VCaP (cell line): ENCODE data around the gene AKAP5.

Experiments
- H3K27ac ChIP-seq: fragments of 450-650 bp; 2 replicates; pipeline ENCODE4 v1.5.1; 2017
- CTCF ChIP-seq: fragments of 450-650 bp; conservative IDR thresholded peaks from 2 replicates; pipeline ENCODE4 v1.5.1; 2017; ENCODE audit warnings: mild to moderate bottlenecking, moderate library complexity

The AKAP5 gene

GRCh38 chr14:64493455-64493854 lies 28.2 kb downstream of the AKAP5 start:
- no peak for TF ChIP-seq CTCF
- no peak overlapping the region for H3K27ac ChIP-seq

GRCh38 chr14:64495252-64495651 lies 30.0 kb downstream of the AKAP5 start:
- no peak overlapping the region for H3K27ac ChIP-seq
- no peak for TF ChIP-seq CTCF

- H3K27ac ChIP-seq = peak overlapping the region; percentile 8; the same call in 1 of the 2 replicates
- TF ChIP-seq CTCF = no peak
These were observed 31.5 kb downstream of the AKAP5 start for GRCh38 chr14:64496764-64497163.

- no peak for TF ChIP-seq CTCF
- H3K27ac ChIP-seq = peak overlapping the region; percentile 98
These were observed 34.8 kb downstream of the AKAP5 start for GRCh38 chr14:64500088-64500487.

GRCh38 chr14:64501411-64502171 lies 36.3 kb downstream of the AKAP5 start:
- peak overlapping the region; percentile 98 for H3K27ac ChIP-seq
- TF ChIP-seq CTCF = no peak

- peak overlapping the region; percentile 98 for H3K27ac ChIP-seq
- no peak for TF ChIP-seq CTCF
These were observed 37.2 kb downstream of the AKAP5 start for GRCh38 chr14:64502456-64502855.

GRCh38 chr14:64502887-64503433 lies 37.7 kb downstream of the AKAP5 start:
- H3K27ac ChIP-seq = peak overlapping the region; percentile 98
- TF ChIP-seq CTCF = no peak
